GM19193 (cell line): Measurements from ENCODE around the gene CCDC51.

Experiments
- POLR2A ChIP-seq: IDR thresholded peaks from 4 replicates; pipeline ENCODE4 v1.6.1; 2011; ENCODE audit not compliant: insufficient read depth, insufficient read length; ENCODE audit errors: extremely low read depth

Gene CCDC51

DNA sequence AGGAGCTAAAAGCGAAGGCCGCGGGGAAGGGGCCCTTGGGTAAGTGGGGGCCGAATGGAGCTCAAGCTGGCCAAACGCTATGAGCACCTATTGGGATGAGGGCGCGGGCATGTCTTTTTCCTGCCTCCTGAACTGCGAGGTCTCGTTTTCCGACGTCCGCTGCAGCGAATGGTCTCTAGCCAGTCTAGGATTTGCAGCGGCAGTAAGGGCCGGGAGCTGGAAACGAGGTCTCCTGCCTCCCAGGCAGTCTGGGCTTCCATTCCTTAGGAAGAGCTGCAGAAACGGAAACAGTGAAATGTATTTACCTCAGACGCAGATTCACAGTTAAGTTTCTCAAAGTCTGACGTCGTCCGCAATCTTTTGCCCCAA, 655 bp upstream of the CCDC51 start:
- no peak for TF ChIP-seq POLR2A

DNA sequence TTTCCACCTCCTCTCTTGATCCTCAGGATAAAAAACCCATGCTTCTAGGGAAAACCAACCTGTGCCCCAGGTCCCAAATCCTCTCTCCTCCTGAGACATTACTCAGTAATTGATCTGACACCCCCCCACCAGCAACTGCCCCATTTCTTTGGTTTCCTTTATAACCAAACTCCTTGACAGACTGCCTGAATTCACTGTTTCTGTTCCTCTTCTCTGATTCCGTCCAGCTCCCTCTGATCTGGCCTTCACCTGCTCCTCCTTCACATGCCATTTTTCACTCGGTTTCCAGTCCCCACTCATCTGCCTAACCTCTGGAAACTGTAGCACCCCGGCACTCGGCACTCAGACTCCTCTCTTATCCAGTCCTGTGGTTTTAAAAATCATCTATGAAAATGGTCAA, 2.1 kb downstream of the CCDC51 start:
- TF ChIP-seq POLR2A, result no peak

DNA sequence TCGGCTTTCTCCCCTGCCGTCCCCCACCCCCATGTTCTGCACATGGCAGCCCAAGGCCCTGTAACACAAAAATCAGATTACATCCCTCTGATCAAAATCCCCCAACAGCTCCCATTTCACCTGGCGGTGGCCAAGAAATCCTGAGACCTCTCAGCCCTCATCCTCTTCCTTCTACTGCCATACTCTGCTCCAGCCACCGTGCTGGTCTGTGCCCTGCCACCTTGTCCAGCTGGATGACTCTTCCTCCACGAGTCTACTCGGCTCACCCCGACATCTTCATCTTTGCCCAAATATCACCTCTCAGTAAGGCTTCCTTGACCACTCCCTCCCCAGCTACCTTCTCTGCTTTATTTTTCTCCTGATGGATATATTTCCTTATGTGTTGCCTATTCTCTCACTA, 3.1 kb downstream of the CCDC51 start:
- no peak for TF ChIP-seq POLR2A

- TF ChIP-seq POLR2A, result no peak
These were observed 3.5 kb downstream of the CCDC51 start for GRCh38 chr3:48436477-48436787.

DNA sequence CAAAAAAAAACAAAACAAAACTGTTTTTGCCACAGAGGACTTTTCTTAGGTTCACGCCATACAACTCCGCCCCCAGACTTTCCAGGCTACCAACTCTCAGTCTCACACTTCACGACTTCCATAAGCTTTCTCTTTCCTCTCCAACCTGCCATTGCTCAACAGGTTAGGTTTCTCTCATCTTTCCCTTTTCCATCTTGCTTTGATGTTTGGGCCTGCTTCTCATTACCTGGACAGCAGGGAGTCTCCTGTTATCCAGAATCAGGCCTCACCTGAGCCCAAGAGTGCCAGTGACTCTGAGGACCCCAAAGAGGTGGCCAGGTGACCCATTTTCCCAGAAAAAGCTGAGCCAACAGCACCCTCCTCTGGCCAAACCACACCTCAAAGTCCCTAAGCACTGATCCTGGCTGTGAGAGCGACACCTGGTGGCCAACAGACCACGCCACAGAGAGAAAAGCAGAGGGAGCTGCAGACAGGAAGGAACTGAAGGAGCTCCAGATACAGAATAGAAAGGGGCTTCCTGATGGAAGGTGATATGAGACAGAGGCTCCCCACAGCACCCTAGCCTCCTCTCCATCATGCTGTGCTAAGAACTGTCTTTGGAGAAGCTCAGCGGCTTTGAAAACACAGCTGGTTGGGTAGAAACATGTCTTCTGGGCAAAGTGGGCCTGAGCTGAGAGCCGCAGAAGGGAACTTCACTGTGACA, 4.0 kb downstream of the CCDC51 start:
- no peak for TF ChIP-seq POLR2A

- no peak for TF ChIP-seq POLR2A
These were observed 4.7 kb downstream of the CCDC51 start for GRCh38 chr3:48435223-48435595.

DNA sequence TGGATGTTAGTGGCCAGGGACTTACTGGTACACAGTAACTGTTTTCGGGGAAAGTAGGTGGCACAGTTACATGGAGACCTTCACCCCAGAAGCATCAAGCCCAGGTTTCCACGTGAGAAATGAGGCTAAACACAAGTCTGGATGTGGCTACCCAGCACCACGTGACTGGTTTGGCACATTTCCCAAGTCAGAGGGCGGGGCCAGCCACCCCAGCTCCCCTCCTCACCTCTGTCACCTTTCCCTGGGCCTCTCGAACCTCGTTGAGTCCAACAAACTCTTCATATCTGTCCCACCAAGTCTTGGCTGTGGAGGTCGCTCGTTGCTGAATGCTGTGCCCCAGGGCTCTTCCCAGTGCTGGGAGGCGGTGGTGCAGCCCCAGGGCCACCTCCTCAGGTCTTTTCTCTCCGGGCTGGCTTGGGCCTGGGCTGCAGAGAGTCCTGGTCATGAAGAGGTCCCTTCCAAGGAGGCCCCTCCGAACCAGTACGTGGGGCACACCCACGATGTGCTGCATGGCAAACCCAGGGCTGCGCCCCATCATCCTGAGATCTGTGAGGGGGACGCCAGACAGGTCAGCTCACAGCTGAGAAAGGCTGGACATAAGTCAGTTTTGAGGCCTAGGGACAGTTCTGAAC, 5.2 kb downstream of the CCDC51 start:
- no peak for TF ChIP-seq POLR2A

GRCh38 chr3:48433472-48434118, 6.3 kb downstream of the CCDC51 start:
- no peak for TF ChIP-seq POLR2A

GRCh38 chr3:48432411-48433371, 7.2 kb downstream of the CCDC51 start:
- TF ChIP-seq POLR2A, result no peak

GRCh38 chr3:48431224-48432029, 8.5 kb downstream of the CCDC51 start:
- no peak for TF ChIP-seq POLR2A

GRCh38 chr3:48430708-48431101, 9.2 kb downstream of the CCDC51 start:
- no peak for TF ChIP-seq POLR2A

DNA sequence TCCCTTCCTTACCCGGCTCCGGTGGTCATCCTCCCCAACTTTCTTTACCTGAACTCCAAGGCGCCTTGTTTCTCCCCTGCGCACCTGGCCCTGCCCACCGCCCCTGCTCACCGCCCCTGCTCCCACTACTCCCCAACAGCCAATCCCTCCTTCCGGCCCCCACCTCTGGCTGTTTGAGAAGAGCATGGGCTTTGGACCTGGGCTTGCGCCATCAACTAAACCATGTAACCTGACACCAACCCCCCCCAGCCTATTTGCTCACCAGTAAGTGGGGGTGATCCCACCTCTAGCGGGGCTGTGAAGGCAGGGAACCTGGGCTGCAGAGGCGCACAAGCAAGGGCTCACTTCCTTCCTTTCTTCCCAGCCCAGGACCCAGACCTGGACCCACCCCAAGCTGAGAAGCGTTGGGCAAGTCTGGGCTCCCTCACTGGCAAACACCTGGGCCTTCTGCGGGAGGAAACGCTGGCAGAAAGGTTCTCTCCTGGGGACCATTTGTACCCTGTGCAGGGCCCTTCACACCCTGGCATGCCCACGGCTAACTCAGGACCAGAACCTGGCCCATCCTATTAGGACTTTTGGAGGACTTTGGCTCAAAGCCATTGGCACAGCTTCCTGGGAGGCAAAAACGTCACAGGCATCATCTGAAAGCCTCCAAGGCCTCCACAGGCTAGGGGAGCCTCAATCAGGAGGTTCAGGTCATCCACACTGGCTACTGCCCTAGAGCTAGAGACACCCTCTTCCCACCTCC, 9.8 kb downstream of the CCDC51 start, which contains the start of gene PLXNB1:
Gene PLXNB1, minus strand, starts transcription at position 127 of the 748 bp plus-strand sequence. CDS start 5,475 bp downstream, outside the sequence.
- TF ChIP-seq POLR2A, result no peak

- TF ChIP-seq POLR2A, result no peak
These were observed 10.5 kb downstream of the CCDC51 start for GRCh38 chr3:48429317-48429959.
